GM12878 (cell line): ENCODE measurements around the gene NR2F2. TPM values are rescaled to one million over a fixed set of nuclear protein-coding genes. Genes with fewer than 3 reads are reported as not detected.

Source experiments
- ATAC-seq: fragments of 200-7000 bp; cut with Tn5 transposase; 3 replicates; pipeline ENCODE4 v1.9.1; 2020; ENCODE audit warnings: mild to moderate bottlenecking, moderate library complexity
- BruUV-seq: library from RNA; stranded (reverse); fragments of 400-500 nt; replicated peaks from 2 replicates; lab custom pipeline; 2021; lab: Mats Ljungman, UMichigan
- CTCF ChIA-PET: fragments of 300-600 bp; sonication (Branson Sonifier 250); formaldehyde crosslinking; extraction: SDS; loops from one replicate; lab custom pipeline; 2021; ENCODE audit warnings: inconsistent platforms; lab: Yijun Ruan, JAX
- POLR2A ChIA-PET: fragments of 350-600 bp; formaldehyde crosslinking; extraction: SDS; loops from one replicate; lab custom pipeline; 2021; ENCODE audit warnings: inconsistent platforms; lab: Charles Lee
- RAD21 ChIA-PET: fragments of 300-600 bp; sonication (Branson Sonifier 250); formaldehyde crosslinking; loops from one replicate; lab custom pipeline; 2023; ENCODE audit warnings: antibody characterized with exemption; ENCODE audit not compliant: unreplicated experiment; lab: Charles Lee
- SMC1A ChIA-PET: fragments of 300-600 bp; sonication (Branson Sonifier 250); formaldehyde crosslinking; loops from one replicate; lab custom pipeline; 2023; ENCODE audit not compliant: unreplicated experiment, uncharacterized antibody; lab: Charles Lee
- DNase-seq: peaks from one replicate; pipeline ENCODE4 v3.0.0-alpha.2; 2011; ENCODE audit warnings: low read depth, low spot score
- FAIRE-seq: peaks from 3 replicates; lab custom pipeline; 2011; peaks lifted over from hg19 to GRCh38; lab: Jason Lieb, UNC
- H2AFZ ChIP-seq: 2 replicates; pipeline ENCODE4 v1.6.0; 2011; ENCODE audit warnings: low read depth, low read length, control low read depth; ENCODE audit not compliant: control insufficient read depth
- H3K27ac ChIP-seq: 2 replicates; pipeline ENCODE4 v1.5.1; 2011; ENCODE audit warnings: control low read depth; ENCODE audit not compliant: control insufficient read depth, insufficient read depth
- H3K27me3 ChIP-seq, 2 experiments: replicated peaks in 1 of 2; 2 replicates each; pipeline versions ENCODE4 v1.6.0 to v1.6.1; 2011; ENCODE audit warnings: low read length in 1 of 2; ENCODE audit not compliant: control insufficient read depth in 2 of 2, insufficient read depth in 2 of 2
- H3K36me3 ChIP-seq, 2 experiments: 2 replicates each; pipeline ENCODE4 v1.5.1; 2011; ENCODE audit warnings: low read length in 1 of 2; ENCODE audit not compliant: control insufficient read depth in 2 of 2, insufficient read depth in 2 of 2
- H3K4me1 ChIP-seq: 2 replicates; pipeline ENCODE4 v1.6.1; 2011; ENCODE audit warnings: mild to moderate bottlenecking, low read length, moderate library complexity, mixed read lengths; ENCODE audit not compliant: control insufficient read depth, insufficient read depth
- H3K4me2 ChIP-seq: 2 replicates; pipeline ENCODE4 v1.6.0; 2011; ENCODE audit warnings: control low read depth; ENCODE audit not compliant: control insufficient read depth, insufficient read depth
- H3K4me3 ChIP-seq: fragments of 200-600 bp; sonication (generic); 2 replicates; pipeline ENCODE4 v1.5.1; 2016
- H3K79me2 ChIP-seq: 2 replicates; pipeline ENCODE4 v1.6.0; 2011; ENCODE audit warnings: low read length; ENCODE audit not compliant: control insufficient read depth, insufficient read depth
- H3K9ac ChIP-seq: 2 replicates; pipeline ENCODE4 v1.8.0; 2011; ENCODE audit warnings: low read length, control low read depth, mixed read lengths; ENCODE audit not compliant: control insufficient read depth, insufficient read depth
- H3K9me3 ChIP-seq: replicated peaks from 3 replicates; pipeline ENCODE4 v1.5.1; 2011; ENCODE audit warnings: mild to moderate bottlenecking, low read length; ENCODE audit not compliant: control insufficient read depth, insufficient read depth
- H4K20me1 ChIP-seq: 2 replicates; pipeline ENCODE4 v1.6.0; 2011; ENCODE audit not compliant: control insufficient read depth, insufficient read depth
- NBN ChIP-seq: fragments of 450-650 bp; IDR thresholded peaks from 2 replicates; pipeline ENCODE4 v1.6.1; 2016
- PBX3 ChIP-seq: IDR thresholded peaks from 2 replicates; pipeline ENCODE4 v1.6.1; 2011; ENCODE audit warnings: mild to moderate bottlenecking, low read depth, low read length, moderate library complexity; ENCODE audit not compliant: insufficient replicate concordance
- POLR2A ChIP-seq: IDR thresholded peaks from 2 replicates; pipeline ENCODE4 v1.6.1; 2011; ENCODE audit warnings: low read depth, mild to moderate bottlenecking, low read length
- SKIL ChIP-seq: fragments of 450-650 bp; IDR thresholded peaks from 2 replicates; pipeline ENCODE4 v1.6.1; 2017; ENCODE audit warnings: mild to moderate bottlenecking, low read depth, inconsistent platforms; ENCODE audit not compliant: poor library complexity, severe bottlenecking
- SMAD1 ChIP-seq: fragments of 450-650 bp; IDR thresholded peaks from 2 replicates; pipeline ENCODE4 v1.6.1; 2018; ENCODE audit warnings: mild to moderate bottlenecking, low read depth; ENCODE audit not compliant: partially characterized antibody
- SMC3 ChIP-seq: IDR thresholded peaks from 2 replicates; pipeline ENCODE4 v1.6.1; 2011; ENCODE audit warnings: low read length, improper control_type of control experiment, borderline replicate concordance
- WGBS: methylation state at CpG from one replicate; pipeline ENCODE4 v1.1.6; 2016; ENCODE audit warnings: low lambda C conversion rate; ENCODE audit not compliant: insufficient replicate concordance, insufficient coverage; ENCODE audit errors: missing lambda C conversion rate; 5-methylcytosine and 5-hydroxymethylcytosine counted together
- in situ Hi-C: fragments of 300-500 bp; cut with MboI; formaldehyde crosslinking; loops from 9 replicates; pipeline ENCODE4 v1.14.3; 2018; ENCODE audit warnings: mixed read lengths
- intact Hi-C: fragments of 100-400 bp; cut with micrococcal nuclease; formaldehyde crosslinking; loops from one replicate; pipeline ENCODE4 v1.14.2; 2022; ENCODE audit not compliant: unreplicated experiment
- polyA plus RNA-seq, 11 experiments: library from polyadenylated mRNA; depleted of rRNA in 4 of 11; unstranded in 6 of 11; stranded (reverse) in 5 of 11; fragments of >200 nt; fragmentation: Nextera tagmentation in 4 of 11; fragmentation: Illumina TruSeq in 1 of 11; extraction: Ambion mirVana in 4 of 11; extraction: Trizol in 1 of 11; gene quantifications; 1 replicate in 1 of 11; 2 replicates in 10 of 11; pipeline versions ENCODE4 v1.2.1 to v1.2.3, GENCODE V29; 2011 to 2016; ENCODE audit warnings: inconsistent platforms in 2 of 11, missing spikeins in 2 of 11, low read depth in 1 of 11
- total RNA-seq, 4 experiments: library from RNA; depleted of rRNA in 3 of 4; stranded (reverse); fragments of >200 nt in 3 of 4; fragmentation: Illumina TruSeq in 1 of 4; extraction: Trizol in 1 of 4; gene quantifications; 2 replicates each; pipeline versions ENCODE4 v1.2.1 to v1.2.3, GENCODE V29; 2013 to 2021

Gene NR2F2
- total and polyA plus RNA-seq, 10 of the 15 experiments (the other 5 are each of a cell fraction or from before 2014, with no cell fraction given), result 1.1 to 10.1 (median 3.2) TPM

- no peak overlapping the region for H2AFZ ChIP-seq
- 28% methylated on average over 7 of the region's 7 CpGs for WGBS
- no peak overlapping the region for H3K4me2 ChIP-seq
- H3K79me2 ChIP-seq, result no peaks in the 10 kb centered on the region
- RAD21 ChIA-PET, result interaction anchor here (0.7 to 11.4 kb wide), 10 partner anchors 16 to 1096 kb away, joined by 3 to 124 read pairs (median 4); partner anchors contain the start of gene NR2F2
- H3K4me1 ChIP-seq, result peaks cover 6% of the 10 kb centered on the region; the same call in 1 of the 2 replicates
- POLR2A ChIA-PET, result interaction anchor here (0.6 to 1.7 kb wide), 4 partner anchors 13 to 857 kb away, joined by 3 to 4 read pairs (median 3); partner anchors contain the start of gene NR2F2
- intact Hi-C loops, result loop anchor here (2.0 to 10.0 kb wide), 4 partner anchors 227 to 879 kb away; no protein-coding TSS in a partner anchor
- ATAC-seq (no peak), DNase-seq (no peak), FAIRE-seq (no peak)
- SMC1A ChIA-PET, result interaction anchor here (0.8 to 4.6 kb wide), 8 partner anchors 10 to 1066 kb away, joined by 3 to 35 read pairs (median 7); partner anchors contain the start of gene NR2F2
- H3K27me3 ChIP-seq, result peaks cover 0 to 18% of the 10 kb centered on the region in 2 experiments
- no peaks in the 10 kb centered on the region; the same call in 1 of the 2 replicates for H4K20me1 ChIP-seq
- no peaks in the 10 kb centered on the region for H3K36me3 ChIP-seq
- in situ Hi-C loops, result loop anchor here (10.0 kb wide), 1 partner anchor 879 kb away; no protein-coding TSS in a partner anchor
- CTCF ChIA-PET, result interaction anchor here (0.8 to 7.5 kb wide), 13 partner anchors 10 to 890 kb away, joined by 3 to 76 read pairs (median 4); partner anchors contain the start of gene NR2F2
- H3K27ac ChIP-seq, result no peak overlapping the region
- no peak for TF ChIP-seq POLR2A
- TF ChIP-seq SMAD1, result no peak
- TF ChIP-seq PBX3, result no peak
- no peak for TF ChIP-seq SKIL
- TF ChIP-seq SMC3, result no peak
- TF ChIP-seq NBN, result no peak
- H3K4me3 ChIP-seq, result no peak overlapping the region
- H3K9ac ChIP-seq, result no peak overlapping the region
- no peaks in the 10 kb centered on the region; the same call in 2 of the 3 replicates for H3K9me3 ChIP-seq
- BruUV-seq, result no TSS peak
Measured at GRCh38 chr15:96355568-96356187, 25.2 kb downstream of the NR2F2 start.
